GM18858 (cell line): Measurements from ENCODE around the gene CDS2.

ENCODE experiments used
- ATAC-seq: cut with Tn5 transposase; IDR thresholded peaks from one replicate; pipeline ENCODE4 v1.9.1; 2021; ENCODE audit not compliant: unreplicated experiment

CDS2 gene

DNA sequence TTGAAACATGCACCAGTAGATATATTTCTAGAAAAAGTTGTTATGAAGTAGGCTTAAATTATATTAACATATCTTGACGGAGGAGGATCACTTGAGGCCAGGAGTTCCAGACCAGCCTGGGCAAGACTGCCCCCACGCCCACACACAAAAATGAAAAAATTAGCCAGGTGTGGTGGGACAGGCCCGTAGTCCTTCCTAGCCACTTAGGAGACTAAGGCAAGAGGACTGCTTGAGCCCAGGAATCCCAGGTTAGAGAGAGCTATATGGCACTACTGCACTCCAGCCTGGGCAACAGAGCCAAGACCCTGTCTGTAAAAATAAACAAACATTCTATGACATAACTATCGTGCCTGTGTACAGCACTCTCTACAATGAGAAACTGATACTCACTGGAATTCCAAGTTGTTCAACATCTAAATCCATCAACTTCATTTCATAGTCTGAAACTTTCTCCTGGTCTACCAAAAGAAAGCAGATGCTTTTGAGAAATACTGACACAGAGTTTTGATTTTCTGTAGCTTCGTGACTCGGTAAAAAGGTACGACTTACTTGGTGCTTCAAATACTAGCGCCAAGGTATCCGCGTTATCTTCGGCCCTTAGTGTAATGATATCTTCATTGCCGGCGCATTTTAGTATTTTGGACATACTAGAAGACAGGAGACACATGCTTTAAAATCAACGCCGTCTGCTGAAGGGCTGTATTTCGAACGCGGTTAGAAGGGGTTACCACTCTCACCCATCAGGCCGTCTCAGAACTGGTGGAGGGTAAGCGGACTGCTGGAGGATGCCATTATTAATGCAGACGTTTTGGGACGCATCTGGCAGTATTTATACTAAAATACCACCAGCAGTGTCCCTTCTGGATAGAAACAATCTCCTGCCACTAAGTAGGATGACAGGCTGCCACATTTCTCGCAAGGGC is 8.3 kb upstream of the CDS2 start:
- ATAC-seq = no peak

DNA sequence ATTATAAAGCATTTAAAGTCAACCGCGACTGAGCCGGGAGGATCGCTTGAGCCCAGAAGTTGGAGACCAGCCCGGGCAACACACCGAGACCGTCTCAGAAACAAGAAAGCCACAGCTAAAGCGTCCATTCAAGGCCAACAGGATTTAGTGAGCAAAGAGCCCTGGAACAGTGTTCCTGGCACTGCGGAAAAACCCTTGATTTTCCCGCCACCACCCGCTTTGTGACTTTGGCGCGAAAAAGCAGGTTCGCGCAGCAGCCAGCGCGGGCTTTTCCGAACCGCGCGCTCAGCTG is 7.7 kb upstream of the CDS2 start:
- ATAC-seq = no peak

DNA sequence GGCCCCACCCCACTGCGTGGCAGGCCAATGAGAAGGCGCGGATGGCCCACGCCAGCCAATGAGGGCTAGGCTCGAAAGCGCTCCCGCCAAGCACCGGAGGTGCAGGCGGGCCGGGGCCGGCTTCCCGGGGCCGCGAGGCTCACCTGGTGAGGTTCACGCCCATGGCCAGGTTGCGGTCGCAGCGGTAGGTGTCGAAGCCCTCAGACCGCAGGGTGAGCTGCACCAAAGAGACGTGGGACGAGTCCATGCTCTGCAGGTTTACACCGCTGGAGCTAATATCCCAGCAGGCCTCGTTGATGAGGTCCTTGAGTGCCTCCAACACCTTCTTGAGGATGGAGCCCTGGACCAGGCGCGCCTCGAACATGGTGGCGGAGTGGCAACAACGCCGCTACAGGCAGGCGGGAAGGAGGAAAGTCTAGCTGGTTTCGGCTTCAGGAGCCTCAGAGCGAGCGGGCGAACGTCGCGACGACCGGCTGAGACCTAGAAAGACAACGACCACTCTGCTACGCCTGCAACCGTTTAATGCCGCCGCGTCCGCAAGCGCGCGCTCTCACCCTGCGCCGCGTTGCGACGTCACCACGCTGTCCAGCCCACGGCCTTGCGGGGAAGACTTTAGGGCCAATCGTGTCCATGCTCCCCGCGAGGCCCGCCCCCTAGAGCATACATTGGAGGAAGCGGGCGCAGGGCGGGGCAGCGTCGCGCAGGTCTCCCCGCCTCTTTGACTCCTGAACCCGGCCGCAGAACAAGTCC is 7.2 kb upstream of the CDS2 start, which contains the start of gene PCNA:
Gene PCNA (minus strand): TSS at position 524 of the 750 bp plus-strand sequence. CDS start 160 bp downstream, at position 364.
- ATAC-seq = peak; percentile 86

DNA sequence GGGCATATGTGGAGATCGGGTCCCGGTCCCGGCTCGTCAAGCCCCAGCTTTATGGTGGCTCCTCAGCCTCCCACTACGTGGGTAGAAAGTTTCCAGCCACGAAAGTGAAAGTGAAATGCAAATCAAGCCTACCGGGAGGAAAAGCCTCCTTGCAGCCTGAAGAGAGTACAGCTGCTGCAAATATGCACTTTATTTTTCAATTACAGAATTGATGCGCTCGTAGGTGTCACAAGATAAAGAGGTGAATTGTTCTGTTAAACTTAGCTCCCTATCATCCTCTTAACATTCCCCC is 6.7 kb upstream of the CDS2 start:
- no peak for ATAC-seq

DNA sequence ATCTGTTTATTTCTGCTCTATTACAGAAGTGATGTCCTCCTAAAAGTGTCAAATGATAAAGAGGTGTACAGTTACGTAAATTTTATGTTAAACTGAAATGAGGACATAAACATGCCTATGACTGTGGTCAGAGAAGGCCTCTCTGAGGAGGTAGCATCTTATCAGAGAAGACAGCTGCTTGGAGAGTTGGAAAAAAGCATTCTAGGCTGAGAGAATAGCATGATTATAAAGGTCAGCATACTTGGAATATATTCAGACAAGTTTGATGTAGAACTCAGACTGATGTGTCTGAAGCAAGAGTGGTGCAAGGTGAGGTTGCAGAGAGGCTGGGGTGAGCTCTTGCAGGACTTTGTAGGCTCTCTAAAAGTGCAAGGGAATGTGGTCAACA is 3.9 kb upstream of the CDS2 start:
- ATAC-seq = no peak

DNA sequence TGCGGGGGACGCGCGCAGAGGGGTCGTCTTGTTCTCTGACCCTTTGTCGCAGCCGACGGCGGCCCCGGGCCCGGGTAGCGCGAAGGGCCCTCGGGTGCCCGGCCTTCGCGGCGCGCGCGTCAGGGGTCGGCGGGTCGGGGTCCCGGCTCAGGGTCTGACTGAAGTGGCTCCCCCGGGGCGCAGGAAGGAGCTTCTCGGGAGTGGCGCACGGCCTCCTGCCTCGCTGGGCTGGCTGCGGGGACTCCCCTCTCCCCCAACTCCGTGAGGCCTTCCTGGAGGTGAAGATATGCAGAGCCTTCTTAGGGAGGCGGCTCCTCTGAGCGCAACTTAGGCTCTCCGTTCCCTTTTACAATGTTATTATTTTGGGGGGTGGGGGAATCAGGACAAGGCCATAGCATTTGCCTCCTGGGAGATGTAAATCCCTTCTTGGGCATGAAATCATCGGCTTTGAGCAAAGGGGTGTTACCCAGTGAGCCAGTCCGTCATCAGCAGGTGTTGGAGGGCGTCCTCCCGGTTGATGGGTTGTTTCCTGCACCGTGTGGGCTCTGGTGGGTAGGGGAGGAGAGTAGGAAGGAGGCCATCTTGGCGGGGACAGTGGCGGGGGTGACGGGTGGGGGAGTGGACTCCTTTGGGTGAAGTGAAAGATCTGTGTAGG is 523 bp downstream of the CDS2 start:
- peak; percentile 31 for ATAC-seq

DNA sequence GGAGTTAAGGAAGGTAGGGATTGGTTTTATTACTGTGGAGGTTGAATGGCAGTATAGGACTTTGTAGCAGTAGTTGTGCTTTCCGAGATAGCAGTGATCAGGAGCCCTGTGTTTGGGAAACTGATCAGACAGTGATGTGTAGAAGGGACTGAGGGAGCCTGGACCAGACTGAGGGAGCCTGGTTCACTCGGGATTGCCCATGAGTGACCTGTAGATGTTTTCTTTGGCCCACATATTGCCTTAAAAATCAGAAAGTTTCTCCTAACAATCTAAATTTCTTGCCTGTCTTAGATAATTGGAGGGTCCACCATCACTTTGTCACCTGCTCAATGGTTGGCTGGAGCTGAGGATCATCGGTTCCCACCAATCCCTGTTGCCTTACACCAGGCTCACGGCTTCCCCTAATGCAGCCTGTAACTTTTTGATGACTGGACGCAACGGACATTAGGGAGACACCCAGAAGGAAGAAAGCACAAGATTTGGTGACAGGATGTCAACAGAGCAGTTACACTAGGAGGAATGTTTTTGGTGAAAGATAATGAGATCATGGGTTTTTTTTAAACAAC is 1.1 kb downstream of the CDS2 start:
- ATAC-seq = no peak

DNA sequence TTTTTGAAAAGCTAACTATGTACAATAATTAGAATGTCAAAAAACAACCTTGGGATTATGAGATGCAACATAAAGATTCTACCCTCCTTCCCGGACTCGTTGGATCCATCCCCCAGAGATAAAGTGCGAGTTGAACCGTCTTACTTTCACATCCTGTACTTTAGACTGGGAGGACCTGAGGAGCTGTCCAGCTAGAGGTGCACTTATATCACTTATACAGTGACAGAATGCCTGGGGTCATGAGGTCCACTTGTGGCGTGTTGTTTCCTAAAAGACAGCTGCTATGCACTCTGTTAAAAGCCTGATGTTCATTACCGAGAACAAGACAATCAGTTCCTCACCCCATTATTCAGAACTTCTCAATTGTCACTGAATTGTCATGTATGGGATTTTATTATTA is 2.1 kb downstream of the CDS2 start:
- ATAC-seq = no peak

DNA sequence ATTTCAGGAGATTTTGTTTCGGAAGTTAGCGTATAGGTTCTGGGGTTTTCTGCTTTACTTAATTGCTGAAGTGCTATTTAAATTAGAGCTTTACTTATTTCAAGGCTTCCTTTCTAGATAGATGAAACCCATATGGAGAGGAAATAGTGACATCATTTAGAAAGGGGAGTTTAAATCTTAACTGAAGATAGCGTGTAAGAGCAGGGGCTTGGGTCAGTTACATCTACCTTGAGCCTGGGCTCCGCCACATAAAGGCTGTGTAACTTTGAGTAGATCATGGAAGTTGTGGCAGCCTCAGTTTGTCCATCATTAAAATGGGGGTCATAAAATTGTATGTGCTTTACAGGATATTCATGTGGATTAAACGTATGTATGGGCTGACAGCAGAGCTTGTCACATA is 4.7 kb downstream of the CDS2 start:
- ATAC-seq = no peak

DNA sequence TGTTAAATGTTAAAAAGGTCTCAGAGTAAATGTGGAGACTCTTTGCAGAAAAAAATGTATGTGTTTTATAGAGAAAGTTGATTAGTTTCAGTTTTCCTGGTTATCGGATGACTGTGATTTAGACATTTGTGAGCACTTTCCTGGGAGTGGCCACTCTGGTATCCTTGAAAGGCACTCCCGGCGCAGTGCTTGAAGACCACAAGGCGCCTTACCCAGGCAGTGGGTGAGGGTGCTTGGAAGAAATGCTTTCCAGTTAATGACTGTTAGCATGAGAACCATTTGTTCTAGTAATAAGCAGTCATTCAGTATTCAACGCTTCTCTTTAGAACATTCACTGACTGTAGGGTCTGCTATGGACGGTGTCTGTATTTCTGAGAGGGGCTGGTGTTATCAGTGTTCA is 7.2 kb downstream of the CDS2 start:
- ATAC-seq = no peak

DNA sequence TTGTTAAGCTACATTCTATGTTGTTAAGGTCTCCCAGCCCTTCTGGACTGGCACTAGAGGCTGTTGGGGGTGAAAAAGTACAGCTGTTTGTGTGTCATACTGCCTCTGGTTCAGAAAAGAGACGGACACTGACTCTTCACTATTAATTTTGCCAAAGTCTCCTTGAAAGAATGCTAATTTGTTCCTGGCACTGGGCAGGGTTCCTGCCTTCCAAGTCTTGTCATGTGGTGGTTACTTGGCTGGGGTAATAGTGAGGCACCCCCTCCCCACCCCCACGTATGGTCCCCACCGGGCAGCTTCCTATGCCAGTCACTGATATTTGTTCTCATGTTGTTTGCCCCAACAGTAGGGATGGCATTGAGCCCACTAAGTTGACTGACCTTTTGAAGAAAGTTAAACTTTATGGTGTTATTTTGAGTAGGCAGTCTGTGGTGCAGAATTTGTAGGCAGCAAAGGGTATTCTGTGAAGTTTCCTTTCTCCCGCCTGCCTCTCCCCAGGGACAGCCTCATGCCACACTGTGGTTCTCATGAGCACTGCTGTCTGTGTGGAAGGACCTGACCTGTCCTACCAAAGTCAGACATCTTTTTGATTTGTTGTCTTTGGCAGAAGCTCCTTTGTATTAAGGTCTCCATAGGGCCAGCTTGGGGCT is 8.7 kb downstream of the CDS2 start:
- peak; percentile 49 for ATAC-seq

DNA sequence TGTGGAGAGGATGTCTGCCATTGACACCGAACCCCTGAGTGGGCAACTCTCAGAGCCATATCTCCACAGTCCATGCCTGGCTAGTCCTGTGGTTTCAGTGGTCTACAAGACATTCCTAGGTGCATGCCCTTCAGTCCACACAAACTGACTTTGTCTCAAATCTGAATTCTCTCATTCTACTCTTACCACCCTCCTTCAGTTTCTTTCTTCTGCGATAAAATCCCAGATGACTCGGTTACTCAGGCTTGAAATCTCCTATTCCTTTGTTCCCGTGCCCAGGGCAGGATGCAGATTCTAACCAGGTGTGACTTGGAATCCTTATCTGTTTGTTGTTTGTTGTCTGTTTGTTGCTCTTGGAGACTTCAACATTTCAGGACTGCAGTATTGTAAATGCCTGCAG is 9.3 kb downstream of the CDS2 start:
- ATAC-seq = no peak

DNA sequence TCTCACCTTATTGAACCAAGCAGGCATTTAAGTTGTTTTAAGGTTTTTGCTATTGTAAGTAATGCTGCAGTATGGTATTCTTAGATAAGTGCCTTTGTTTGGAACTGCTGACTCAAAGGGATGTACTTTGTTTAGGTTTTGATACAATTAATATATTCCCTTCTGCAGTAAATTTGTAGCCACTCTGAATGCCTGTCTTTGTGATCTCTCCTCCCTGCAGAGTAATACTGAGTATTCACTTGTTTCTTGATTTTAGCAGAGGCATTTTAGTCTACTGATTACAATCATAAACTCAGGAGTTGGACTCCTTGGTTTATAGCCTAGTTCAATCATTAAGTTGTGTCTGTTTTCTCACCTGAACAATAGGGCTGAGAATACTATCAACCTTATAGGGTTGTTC is 13.4 kb downstream of the CDS2 start:
- no peak for ATAC-seq

DNA sequence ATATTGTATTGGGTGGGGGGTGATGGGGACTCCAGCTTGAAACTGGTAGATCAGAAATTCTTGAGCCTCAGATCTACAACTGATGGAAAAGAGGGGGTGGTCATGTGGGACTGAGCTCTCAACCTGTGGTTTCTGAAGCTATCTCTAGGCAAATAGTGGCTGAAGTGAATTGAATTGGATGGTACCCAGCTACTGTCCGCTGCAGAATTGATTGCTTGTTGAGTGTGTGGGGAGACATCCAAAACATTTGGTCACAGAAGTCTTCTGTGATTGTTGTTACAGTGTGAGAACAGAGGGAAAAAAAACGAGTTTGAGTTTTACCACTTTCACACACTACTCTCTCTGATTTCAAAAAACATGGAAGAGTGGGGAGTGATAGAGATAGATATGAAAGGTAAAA is 14.8 kb downstream of the CDS2 start:
- ATAC-seq = no peak

DNA sequence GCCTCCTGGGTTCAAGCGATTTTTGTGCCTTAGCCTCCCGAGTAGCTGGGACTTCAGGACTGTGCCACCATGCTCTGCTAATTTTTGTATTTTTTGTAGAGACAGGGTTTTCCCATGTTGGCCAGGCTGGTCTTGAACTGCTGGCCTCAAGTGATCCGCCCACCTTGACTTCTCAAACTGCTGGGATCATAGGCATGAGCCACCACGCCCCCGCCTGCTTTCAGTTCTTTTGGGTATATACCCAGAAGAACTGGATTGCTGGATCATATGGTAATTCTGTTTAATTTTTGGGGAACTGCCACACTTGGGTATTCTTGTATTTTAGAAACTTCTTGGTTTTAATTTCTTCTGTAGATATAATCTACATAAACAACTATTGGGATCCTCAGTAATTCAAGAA is 17.0 kb downstream of the CDS2 start:
- no peak for ATAC-seq

DNA sequence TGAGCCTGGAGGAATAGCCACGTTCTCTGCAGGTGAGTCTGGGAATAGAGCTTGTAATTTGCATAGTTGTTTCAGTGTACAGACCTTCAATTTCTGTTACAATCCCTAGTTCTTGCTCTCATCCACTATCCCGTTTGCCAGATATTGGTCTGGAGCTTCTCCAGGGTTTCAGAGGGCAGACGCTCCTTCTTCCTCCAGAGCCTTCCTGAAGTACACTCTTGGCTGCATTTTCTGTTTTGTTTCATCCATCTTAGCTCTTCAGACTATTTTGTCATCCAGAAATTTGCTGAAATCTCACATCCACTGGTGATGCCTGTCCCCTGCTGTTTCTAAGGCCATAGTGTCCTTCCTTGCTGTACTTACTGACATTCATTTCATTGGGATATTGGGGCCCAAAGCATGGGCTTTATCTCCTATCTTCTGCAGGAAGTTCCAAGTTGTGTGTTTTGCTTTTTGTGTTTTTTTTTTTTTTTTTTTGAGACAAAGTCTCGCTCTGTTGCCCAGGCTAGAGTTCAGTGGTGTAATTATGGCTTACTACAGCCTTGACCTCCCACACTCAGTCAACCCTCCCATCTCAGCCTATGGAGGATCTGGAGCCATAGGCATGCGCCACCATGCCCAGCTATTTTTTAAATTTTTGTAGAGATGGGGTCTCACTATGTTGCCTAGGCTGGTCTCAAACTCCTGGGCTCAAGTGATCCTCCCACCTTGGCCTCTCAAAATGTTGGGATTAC is 18.7 kb downstream of the CDS2 start:
- ATAC-seq = no peak

DNA sequence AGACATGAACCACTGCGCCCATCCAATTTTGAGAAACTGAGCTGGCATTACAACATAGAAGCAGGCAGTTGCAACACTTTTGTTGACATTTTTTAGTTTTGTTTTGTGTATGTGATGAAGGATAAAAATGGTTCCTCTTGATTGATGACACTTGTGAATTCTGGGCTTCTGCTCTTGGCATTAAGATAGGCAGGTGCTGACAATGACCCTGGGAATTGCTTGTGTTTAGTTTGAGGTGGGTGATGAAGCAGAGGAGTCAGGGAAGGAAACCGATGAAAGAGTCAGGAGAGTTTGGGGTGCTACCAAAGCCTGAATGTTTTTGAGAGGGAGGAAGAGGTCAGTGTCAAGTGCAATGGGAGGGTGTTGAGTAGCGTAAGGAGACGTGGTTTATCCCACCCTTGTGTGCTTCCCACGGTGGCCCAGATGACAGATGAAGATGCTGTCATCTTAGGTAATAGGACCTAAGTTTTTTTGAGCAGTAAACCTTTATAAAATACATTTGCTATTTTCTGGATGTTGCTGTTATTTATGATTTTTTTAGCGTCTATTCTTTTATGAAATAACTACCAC is 19.4 kb downstream of the CDS2 start:
- ATAC-seq = no peak

DNA sequence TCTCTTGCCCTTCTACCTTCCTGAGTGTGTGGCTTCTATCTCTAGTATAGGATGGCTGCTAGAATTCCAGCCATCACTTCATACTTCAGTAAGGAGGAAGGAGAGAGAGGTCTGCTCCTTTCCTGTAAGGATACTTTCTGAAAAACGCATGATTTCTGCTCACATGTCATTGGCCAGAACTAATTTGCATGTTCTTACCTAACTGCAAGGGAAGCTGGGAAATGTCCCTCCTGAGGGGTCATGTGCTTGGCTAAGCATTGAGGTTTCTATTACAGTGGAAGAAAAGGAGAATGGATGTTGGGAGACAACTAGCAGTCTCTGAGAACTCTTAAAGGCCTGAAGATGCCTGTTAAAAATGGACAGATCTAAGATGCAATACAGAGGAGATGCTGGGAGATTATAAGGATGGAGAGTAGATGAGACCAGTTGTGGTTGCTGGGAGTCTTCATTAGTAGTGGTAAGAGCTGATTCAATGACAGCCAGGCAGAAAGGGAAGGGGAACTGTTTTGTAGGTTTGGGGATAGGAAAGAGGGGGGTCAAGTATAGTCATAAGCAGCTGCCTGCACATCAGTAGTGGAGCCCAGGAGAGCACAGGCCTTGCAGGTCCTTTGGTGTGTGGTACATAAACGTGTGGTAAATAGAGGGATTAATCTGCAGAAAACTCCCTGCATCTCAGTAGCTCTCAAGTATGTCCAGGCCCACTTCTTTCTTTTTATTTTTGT is 20.2 kb downstream of the CDS2 start:
- no peak for ATAC-seq

DNA sequence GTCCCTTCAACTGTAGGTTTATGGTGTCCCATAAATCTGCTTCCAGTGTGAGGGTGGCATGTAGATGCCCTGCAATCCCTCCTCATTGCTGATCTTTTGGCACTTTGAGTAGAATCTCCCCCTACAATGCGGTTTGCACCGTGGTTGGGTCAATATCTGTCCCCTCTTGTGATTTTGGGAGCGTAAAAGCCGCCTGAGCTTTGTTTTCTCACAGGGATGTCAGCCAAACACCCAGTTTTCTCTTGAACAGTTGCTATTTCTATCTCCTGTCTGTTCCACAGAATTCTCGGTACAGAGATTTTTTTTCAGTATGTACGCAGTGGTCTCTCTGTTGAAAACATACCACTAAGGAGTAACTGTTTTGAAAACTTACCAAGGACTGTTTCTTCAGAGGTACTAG is 21.8 kb downstream of the CDS2 start:
- ATAC-seq = no peak

DNA sequence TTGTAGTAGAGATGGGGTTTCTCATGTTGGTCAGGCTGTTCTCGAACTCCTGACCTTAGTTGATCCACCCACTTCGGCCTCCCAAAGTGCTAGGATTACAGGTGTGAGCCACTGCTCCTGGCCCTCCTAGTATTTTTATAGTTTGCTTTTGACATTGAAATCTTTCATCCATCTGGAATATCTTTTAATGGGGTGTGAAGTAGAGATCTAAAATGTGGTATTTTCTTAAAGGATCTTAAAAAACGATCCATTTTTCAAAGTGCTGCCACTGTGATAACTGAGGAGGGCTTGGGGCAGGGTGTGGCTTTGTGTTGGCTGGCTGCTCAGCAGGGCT is 23.1 kb downstream of the CDS2 start:
- ATAC-seq = no peak
